Nucleus accumbens (tissue), 56 donors: ENCODE measurements around the gene SMAD6.

Experiments
- DNase-seq, 56 donors: peaks; one replicate each; lab custom pipeline; 2025; lab: John Stamatoyannopoulos, UW

Gene SMAD6

DNA sequence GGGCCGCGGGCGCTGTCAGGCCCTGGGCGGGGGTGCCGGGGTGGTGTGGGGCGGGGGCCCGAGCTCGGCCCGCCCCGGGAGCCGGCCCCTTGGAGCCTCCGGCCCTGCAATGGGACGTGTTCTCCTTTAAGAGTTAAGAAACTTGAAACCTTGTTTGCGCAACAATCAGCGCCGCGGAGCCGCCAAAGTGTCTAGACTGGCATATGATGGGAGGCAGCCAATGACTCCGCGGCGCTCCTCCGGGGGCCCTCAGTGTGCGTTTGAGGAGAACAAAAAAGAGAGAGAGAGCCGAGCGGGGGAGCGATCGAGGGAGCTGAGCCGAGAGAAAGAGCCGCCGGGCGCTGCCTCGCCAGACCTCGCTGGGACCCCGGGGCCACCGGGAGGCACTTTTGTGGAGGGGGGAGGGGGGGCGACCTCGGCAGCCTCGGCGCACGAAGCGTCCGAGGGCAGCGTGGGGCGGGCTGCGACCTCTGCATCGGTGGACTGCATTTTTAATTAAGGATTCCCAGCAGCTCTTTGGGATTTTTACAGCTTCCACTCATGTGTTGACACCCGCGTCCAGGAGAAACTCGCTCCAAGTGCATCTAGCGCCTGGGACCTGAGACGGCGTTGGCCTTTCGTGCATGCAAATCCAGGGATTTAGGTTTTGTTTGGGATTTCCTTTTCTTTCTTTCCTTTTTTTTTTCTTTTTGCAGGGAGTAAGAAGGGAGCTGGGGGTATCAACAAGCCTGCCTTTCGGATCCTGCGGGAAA is at the start of gene SMAD6:
Gene SMAD6, plus strand, starts transcription at position 202 of the 752 bp plus-strand sequence. CDS start 1,023 bp downstream, outside the sequence.
- DNase-seq: peak in 55 of 56 donors; percentile 16 to 91 (median 68)

DNA sequence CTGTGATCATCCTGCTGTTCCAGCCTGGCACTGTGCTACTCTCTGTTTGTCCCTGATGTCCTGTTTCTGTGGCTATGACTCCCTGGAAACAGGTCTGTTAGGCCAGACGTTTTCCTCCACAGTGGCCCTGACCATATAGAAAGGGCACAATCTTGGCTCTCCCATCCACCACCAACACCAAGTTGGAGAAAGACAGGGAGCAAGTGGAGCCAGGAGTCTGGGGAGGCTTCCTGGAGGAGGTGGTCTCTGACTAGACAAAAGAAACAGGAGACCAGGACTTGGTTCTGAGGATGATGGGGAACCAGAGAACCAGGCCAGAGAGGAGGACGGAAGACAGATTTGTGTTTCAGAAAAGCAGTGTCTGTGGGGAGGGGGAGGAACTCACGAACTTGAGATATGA is 49.2 kb upstream of the SMAD6 start:
- DNase-seq: no peak

DNA sequence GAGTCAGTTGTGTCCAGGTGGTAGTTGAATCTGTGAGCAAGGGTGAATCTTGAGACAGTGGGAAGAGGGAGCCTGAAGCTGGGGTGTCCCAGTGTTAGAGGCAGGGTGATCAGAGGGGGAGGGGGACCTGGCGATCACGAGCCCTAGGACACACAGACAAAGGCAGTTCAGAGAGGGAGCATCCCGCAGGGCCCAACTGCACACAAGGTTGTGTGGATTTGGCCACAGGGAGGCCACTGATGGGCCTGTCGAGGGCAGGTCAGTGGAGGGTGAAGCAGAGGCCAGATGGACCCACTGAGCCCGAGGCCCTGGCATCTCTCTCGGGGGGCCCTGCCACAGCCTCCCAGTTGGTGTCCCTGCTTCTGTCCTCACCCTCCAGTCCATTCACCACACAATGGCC is 48.6 kb upstream of the SMAD6 start:
- no peak for DNase-seq

DNA sequence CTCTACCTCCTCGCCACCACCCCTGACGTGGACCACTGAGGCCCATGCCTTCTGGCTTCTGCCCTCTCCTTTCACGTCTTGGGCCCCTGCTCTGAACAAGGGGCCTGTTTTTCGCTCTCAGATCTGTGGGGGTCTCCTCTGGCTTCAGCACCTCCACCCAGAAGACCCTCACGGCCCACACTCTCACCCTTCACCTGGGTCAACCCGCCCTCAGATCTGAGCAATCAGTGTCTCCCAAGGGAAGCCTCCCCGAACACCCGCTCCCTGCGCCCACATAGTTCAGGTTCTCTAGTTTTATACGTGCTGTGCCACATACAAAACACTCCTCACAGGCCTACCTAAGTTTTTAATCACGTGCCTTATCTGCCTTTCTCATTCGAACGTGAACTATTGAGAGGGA is 48.2 kb upstream of the SMAD6 start:
- DNase-seq: no peak

DNA sequence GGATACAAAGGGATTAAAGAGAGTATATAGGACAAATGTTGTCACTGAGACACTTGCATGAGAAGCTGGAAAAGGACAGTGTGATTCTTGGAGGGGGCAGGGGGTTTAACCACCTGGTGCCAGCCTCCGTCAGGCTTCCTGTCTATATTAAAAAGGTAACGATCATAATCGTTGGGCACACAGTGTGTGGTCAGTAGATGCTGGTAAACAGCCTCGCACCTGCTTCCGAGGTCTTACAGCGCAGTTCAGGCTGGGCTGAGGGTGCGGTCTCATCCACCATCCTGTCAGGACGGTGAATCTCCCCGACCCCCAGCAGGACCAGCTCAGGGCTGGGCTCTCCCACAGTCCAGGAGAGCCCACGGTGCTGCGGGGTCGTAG is 47.7 kb upstream of the SMAD6 start:
- DNase-seq: no peak

DNA sequence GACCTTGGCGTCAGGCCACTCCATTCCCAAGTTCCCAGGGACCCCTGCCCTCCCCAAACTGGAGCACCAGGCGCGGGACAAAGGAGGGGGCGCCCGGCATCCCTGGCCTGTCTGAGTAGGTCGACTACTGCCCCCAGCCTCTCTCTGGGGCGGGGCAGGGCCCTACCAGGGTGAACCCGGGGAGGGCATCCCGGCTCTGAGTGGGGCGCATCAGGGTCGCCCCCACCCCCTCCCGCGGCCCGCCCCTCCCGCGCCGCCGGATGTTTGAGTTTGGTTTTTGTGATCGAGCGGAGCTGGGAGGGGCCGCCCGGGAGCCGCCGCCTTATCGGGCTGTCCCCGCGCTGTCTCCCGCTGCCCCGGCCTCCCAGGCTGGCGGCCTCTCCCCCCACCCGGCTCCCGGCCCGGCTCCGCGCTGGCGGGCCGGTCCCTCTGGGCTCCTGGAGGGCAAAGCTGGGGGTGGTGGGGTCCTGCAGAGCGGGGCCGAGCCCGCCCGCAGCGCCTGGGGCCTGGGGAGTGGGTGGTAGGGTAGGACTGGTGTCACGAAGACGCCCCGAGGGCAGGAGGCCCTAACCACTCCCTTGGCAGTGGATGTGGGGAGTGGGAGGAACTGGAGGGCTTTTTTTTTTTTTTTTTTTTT is 47.2 kb upstream of the SMAD6 start:
- no peak for DNase-seq

DNA sequence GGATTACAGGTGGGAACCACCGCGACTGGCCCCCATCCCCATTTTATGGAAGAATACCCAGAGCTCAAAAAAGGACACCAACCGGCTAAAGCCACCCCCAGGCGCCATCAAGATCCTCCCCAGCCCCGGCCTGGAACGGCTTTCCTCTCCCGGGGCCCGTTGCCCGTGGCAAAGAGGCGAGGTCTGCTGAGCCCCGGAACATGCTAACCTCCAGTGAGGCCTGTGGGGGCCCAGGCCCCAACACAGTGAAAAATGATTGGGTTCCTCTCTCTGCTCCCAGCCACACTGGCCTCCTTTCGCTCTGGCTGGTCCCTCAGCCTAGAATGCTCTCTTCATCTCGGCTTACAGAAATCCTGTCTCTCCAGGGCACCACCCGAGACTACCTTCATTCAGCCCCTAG is 46.5 kb upstream of the SMAD6 start:
- no peak for DNase-seq

DNA sequence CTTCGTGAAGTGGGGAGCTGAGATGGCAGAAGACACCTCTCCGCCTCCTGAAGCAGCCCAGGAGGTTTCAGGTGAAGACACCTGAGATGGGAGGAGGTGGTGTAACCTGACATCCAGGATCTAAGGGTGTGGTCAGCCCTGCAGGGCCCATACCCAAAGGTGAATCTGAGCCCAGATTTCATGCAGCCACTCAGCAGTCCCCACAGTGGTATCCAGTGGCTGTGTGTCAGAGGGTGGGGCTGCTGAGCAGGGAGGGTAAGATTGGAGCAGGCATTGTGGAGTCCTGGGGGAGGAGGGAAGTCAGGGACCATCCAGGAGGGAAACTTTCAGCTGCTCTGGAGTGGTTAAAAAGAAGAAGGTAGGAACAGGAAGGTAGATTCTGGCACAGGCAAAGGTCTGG is 46.0 kb upstream of the SMAD6 start:
- DNase-seq: no peak

DNA sequence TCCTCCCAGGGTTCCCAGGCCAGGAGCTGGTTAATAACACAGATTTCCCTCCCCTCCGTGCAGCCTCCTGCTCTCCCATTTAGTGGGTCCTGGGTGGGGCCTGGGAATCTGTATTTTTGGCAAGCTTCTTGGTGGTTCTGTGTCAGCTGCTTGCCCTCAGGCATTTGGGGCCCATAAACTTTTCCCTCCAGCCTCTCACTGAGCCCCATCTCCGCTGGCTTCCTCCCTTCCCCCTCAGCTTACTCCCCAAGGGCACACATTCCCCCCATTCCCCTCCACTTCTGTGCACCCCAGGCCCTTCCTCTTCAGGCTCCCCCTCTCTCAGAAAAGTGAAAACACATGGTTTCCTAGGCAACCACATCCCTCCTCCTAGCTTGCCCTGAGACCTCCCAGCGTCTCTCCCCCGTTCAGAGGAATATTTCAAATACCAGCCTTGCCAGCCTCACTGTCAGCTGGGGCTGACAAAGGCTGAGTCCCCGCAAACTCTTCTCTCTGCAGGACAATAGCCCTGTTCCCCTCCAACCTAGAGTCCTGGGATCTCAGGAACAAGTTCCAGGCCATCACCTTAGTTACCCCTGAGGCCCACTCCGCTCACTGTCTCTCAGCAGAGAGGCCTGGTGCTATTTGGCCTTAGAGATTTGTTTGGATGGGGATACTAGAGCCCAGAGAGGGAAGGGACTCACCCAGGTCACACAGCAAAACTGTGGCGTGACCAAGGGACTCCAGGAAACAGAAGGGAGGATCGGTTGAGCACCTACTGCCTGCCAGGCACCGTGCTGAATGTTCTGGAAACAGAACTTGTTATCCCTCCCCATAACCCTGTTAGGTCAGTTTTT is 44.6 kb upstream of the SMAD6 start:
- no peak for DNase-seq

DNA sequence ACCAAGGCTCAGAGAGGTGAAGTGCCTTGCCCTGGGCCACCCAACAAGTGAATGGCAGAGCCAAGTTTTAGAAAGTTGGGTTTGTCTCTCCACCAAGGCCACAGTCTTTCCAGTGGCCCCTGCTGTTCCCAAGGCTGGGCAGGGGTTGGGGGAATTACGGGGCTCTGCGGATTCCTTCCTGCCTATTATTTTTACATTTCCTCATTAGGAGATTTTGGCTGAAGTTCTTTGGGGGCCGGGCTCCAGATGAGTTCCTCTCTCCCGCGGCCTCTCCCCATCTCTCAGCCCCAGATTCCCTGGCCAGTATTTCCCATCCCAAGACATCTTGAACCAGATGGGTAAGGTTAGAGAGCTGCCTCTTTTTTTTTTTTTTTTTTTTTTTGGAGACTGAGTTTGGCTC is 44.0 kb upstream of the SMAD6 start:
- no peak for DNase-seq

DNA sequence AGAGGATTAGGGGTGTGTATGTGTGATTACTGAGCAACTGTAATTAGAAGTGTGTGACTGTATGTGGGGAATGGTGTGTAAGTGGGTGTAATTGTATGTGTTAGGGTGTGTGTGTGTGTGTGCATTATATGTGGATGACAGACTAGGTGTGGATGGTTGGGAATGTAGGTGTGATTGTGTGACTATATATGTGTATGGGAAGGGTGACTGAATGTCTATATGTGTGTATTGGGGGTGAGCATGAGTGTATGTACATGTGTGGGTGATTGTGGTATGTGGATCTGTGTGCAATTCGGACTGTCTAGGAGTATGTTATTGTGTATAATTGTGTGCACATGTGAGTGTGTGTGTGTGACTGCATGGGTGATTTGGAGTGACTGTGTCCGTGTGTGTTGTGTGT is 43.2 kb upstream of the SMAD6 start:
- no peak for DNase-seq

DNA sequence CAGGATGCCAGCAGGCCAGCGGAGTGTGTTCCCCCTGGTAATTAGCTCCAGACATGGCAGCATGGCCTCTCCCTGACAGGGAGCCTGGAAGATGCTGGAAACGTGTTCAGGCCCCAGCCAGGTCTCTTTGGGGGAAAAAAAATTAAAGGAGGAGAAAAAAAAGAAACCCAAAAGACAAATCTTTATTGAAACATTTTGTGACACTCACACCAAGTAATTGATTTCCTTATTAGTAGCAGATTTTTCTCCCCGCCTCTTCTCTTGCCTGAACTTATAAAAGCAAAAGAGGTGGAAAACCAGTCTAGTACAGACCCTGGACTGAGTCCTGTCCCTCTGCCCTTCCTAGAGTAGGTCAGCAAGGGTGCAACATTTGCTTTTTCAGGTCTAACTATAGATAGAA is 42.7 kb upstream of the SMAD6 start:
- DNase-seq: no peak

DNA sequence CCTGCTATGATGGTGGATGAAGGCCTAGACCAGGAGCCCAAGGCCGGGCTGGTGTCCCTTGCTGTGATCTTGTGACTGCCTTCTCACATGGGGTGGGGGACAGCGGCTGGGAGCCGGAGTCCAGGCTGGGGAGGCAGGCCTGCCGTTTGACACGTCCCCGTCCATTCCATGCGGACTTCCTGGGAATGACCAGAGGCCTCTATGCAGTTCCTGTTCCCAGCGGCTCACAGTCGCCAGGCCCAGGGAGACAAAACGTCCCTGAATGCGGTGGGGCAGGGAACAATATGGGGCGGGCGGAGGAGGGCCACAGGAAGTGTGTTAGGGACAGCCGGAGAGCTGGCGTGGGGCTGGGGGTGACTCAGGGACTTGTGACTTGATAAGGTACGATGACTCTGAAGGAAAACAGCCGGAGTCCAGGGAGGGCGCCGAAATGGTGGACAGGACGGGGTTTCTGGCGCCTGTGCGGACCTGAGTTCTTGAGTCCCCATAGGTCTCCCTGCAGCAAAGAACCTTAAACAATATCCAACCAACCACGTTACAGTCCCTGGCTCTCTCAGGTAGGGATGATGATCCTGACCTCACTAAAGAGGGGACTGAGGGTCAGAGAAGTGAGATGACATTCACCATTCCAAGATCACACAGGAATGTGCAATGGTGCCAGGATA is 40.5 kb upstream of the SMAD6 start:
- no peak for DNase-seq

DNA sequence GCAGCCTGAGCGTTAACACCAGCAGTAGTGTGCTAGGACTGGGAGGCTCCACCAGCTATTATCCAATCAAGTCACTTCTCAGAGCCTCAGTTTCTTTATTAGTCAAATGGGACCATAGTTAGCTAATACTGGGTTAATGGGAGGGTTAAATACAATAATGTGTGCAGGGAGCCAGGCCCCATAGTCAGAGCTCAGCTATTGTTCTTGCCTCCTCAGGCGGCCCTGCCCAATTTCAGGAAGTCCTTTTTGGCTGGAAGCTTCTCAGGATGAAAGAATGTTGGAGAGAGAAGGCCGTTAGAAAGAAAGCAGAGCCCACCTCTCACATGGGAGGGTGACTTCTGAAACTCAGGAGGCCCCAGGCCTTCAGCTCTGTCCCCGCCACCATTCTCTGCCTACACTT is 39.5 kb upstream of the SMAD6 start:
- DNase-seq: no peak

DNA sequence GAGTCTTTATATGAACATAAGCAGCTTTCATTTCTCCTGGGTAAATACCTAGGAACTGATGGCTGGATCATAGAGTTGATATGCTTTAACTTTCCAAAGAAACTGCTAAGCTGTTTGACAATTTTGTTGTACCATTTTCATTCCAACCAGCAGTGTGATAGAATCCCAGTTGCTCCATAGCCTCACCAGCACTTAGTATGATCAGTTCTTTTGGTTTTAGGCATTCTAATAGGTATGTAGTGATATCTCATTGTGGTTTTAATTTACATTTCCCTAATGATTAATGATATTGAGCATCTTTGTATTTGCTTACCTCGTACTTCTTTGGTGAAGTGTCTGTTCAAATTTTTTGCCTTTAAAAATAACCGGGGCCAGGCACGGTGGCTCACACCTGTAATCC is 38.4 kb upstream of the SMAD6 start:
- DNase-seq: no peak

DNA sequence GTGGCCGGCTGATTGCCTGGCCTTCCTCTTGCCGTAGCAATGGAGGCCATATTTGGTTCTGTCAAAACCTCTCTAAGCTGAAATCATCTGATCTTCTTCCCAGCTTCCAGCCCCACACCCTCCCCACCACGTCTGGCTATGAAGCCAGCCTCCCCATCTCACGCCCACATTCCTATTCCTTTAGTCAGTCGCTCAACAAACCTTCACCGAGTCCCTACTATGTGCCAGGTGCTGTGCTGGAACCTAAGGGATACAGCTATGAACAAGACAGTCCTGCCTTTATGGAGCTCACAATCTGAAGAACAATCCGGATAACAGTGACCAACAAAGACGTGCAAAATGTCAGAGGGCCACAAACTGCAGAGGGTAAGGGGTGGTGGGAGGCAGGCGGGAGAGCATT is 31.9 kb upstream of the SMAD6 start:
- DNase-seq: no peak

DNA sequence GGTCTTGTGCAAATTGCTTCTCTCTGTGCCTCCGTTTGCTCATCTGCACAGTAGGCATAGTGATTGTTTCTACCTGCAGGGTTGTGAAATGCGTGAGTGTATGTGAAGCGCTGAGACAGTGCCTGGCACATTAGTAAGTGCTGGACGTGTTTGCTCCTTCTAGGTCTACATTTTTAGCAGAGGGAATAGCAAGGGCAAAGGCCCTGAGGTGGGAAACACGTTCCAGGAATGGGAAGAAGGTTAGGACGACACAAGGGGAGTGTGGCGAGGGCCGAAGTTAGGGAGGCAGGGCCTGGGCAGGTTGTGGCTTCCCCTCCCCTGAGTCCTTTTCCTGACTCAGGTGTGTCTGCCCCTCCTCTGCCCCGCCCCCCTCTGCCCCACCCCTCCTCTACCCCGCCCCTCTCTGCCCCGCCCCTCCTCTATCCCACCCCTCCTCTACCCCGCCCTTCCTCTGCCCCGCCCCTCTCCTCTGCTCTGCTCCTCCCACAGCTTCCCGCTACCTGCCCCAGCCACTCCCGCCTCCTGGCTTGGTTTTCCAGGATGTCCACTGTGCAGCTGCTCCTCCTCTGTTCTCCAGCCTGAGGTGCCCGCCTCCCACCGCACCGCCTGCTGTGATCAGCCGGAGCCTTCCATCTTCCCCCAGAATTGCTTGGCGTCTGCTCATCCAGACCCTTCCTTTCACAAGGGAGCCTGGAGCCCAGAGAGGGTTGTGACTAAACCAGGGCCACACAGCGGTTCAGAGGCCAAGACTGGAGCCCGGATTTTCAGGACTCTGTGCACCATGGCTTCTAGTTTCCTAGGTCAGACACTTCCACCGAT is 31.1 kb upstream of the SMAD6 start:
- no peak for DNase-seq

DNA sequence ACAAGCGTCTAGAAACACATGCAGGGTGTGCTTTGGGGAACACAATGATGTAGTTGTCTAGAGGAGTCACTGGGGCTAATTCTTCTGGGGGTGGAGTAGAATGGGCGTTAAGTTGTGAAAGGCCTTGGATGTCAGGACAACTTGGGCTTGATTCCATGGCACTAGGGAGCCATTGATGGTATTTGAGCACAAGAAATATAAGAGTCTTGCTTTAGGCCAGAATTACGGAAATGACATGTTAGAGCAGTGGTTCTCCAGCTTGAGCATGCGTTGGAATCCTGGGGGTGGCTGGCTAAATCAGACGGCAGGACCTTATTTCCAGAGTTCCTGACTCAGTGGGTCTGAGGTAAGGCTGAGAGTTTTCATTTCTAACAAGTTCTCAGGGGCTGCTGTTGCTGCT is 29.2 kb upstream of the SMAD6 start:
- DNase-seq: no peak

DNA sequence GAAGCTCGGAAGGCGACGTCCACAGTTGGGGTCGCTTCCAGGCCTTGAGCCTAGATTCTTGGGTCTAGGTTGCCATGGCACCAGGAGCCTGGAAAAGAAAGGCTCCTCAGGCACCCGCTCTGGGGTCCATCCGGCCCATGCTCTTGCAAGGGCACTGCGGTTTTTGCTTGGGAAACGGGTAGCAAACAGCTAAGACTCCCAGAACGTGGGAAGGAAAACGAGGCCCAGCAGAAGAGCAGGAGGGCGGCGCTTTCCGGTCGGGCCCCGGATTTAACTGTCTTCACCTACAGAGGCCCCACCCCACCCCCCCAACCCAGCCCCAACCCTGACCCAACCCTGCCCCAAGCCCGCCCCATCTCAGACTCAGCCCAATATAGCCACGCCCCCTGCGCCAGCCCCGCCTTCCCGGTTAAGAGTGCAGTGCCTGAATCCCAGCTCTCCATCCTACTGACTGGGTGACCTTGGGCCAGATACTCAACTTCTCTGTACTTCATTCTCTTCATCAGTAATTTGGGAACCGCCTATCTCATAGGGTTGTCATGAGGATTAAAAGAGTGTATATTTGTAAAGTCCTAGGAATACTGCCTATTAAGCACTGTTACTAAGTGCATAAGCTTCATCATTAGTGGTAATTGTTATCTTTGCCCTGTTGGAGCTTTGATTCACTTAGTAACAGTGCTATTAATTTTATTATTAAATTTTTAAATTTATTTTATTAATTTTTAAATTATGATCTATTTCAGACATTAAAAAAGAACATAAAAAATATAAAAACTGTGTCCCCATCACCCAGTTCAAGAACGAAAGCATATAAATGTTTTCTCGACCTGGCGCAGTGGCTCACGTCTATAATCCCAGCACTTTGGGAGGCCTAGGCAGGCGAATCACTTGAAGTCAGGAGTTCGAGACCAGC is 28.4 kb upstream of the SMAD6 start:
- DNase-seq: no peak
